Activated CD8-positive, alpha-beta memory T cell treated with anti-CD3 and anti-CD28 coated beads, Interleukin-2, amount 50 U/mL, for 4 hours (primary cell): Measurements from ENCODE around the gene FPR2.

Experiments
- DNase-seq: peaks from one replicate; pipeline ENCODE4 v3.0.0-alpha.2; 2020

FPR2 gene

DNA sequence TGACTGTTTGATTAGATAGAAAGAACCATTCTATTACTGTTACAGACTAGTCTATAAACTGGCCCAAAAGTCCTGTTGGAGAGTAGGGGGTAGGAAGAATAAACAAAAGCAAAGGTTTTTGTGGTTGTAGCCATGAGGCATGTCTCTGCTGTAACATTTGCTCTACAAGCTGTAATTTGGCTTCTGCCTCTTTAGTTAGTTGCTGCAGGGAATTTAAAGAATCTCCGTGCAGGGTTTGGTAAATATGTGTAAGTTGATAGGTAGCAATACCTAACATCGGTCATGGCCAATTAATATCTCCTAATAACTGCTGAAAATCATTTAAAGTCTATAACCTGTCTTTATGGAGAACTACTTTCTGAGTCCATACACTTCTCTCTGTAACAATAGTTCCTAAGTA is 46.9 kb downstream of the FPR2 start:
- DNase-seq = no peak

DNA sequence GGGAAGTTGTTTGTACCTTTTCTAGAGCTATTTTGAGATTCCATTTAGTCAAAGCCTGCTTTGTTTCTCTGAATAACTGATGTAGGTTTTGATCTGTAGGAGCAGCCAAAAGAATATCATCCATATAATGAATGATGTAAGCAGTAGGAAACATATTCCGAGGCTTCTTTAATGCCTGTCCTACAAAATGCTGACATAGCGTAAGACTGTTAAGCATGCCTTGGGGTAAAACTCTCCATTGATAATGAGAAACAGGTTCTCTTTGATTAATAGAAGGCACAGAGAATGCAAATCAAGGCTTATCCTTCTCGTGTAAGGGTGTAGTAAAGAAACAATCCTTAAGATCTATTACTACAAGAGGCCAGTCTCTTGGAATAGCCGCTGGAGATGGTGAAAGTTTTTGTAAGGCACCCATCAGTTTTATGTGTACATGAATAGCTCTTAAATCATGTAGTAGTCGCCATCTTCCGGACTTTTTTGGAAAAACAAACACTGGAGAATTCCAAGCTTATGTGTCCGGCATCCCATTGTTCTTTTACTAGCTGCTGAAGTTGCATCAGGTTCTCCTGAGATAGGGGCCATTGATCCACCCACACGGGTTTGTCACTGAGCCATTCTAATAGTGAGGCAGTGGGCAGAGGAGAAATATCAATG is 47.5 kb downstream of the FPR2 start:
- no peak for DNase-seq

DNA sequence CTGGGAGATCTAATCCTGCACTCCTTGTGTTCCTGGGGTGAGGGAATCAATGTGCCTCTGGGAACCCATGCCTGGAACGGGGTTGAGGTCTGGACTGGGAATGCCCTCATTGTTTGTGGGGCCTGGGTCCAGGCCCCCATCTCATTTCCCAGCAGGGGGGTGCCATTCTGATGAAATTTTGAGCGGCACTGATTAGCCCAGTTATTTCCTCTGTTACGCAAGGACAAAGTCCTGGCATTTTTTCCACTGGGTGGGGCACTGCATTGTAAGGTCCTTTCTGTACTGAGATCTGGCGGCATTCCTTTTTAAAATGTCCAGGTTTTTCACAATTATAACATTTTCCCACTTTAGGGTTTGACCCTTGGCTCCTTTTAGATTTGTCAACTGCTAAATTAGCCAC is 48.8 kb downstream of the FPR2 start:
- DNase-seq = no peak

DNA sequence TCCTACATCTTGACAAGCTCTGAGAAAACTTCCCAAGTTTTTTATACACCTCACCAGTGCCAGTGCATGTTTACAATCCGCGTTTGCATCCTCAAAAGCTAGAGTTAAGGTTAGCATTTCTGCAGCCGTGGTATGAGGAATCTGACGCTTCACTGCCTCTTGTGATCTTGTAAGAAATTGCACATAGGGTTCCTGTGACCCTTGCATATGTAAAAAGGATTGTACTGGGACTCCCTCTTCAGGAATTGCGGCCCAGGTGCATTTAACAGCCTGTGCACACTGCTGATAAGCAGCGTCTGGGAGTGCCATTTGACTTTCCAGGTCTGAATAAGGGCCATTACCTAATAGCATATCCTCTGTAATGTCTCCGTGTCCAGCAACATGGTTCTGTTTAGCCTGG is 49.2 kb downstream of the FPR2 start:
- no peak for DNase-seq

DNA sequence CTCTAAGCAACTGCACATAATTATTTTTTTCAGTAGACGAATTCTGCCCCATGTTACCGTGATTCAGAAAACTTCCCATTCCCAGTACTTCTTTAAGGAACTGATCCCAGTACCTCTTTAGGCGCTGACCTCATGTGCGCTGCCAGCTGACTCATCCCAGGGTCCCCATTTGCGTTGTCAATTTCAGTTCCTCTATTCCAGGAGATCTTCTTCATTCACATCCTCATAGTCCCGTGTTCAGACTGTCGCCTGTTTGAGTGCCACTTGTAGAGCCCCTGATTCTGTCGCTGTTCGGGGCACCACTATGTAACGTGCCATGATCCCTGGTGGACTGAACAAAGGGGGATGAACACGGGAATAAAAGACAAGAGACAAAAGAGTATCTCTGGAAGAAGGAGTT is 50.4 kb downstream of the FPR2 start:
- DNase-seq = no peak

DNA sequence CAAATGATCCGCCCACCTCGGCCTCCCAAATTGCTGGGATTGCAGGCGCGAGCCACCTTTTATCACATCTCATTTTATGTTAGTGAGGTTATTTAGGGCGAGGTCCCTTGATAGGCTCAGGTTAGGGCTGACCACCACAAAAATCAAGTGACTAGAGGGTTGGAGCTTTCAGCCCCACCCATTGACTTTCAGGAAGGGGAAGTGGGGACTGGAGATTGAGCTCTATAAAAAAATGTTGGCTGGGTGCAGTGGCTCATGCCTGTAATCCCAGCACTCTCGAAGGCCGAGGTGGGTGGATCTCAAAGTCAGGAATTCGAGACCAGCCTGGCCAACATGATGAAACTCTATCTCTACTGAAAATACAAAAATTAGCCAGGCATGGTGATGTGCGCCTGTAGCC is 54.1 kb downstream of the FPR2 start:
- DNase-seq = no peak

DNA sequence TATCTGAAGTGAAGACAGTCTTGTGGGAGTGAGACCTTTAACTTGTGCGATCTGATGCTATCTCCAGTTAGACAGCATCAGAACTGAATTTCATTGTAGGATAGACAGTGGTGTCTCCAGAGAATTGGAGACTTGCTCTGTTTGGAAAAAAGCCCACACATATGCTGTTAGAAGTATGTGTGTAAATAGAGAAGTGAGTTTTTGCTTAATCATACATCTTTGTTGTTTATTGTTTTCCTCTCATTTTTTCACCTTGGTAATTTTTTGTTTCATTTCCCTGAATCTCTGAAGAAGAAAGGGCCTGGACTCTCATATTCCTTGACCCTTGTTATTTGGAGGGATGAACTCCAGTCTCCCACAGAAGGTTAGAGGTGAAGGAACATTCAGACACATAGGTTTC is 55.7 kb downstream of the FPR2 start:
- no peak for DNase-seq

DNA sequence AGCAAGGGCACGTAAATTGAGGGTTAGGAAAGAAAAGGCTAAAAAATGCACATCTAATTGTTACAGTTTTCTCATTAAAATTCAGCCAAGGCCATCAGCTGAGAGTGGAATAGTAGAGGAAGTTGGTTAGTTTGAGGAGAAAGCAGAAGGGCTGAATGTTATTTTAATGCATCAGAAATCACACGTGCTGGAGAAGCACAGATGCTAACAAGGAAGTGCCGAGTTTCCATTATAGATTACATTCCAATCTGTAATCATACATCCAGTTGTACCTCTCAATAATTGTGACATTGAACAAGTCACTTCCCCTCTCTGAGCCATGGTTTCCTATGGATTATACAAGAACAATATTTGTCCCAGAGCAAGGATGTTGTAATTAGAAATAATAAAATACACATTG is 59.0 kb downstream of the FPR2 start:
- DNase-seq = no peak
